GM12891 (cell line): ENCODE data around the gene WDR81.

Source experiments
- POLR2A ChIP-seq: IDR thresholded peaks from 2 replicates; pipeline ENCODE4 v1.6.1; 2011; ENCODE audit warnings: low read depth, low read length, control low read depth
- POLR2AphosphoS5 ChIP-seq: IDR thresholded peaks from 2 replicates; pipeline ENCODE4 v1.6.1; 2011; ENCODE audit warnings: low read depth, low read length, control low read depth
- TAF1 ChIP-seq: IDR thresholded peaks from 2 replicates; pipeline ENCODE4 v1.6.1; 2011; ENCODE audit warnings: low read depth, low read length, control low read depth

GRCh38 chr17:1786708-1787107 lies 62.2 kb downstream of the WDR81 start:
- TF ChIP-seq TAF1 (no peak), POLR2A (no peak), POLR2AphosphoS5 (no peak)
